MM.1S (cell line): ENCODE data around the gene TSHZ3.

Experiments
- DNase-seq: peaks from one replicate; pipeline ENCODE4 v3.0.0-alpha.2; 2015
- H2AFZ ChIP-seq: fragments of 300-600 bp; sonication (generic); 2 replicates; pipeline ENCODE4 v1.6.0; 2016; ENCODE audit warnings: antibody characterized with exemption, low read length
- H3F3A ChIP-seq: fragments of 300-600 bp; sonication (generic); 2 replicates; pipeline ENCODE4 v1.6.1; 2016; ENCODE audit warnings: mild to moderate bottlenecking, antibody characterized with exemption, low read length, moderate library complexity, mixed read lengths; ENCODE audit not compliant: insufficient read depth
- H3K27ac ChIP-seq: fragments of 300-600 bp; sonication (generic); 2 replicates; pipeline ENCODE4 v1.5.1; 2016; ENCODE audit warnings: mild to moderate bottlenecking, low read length
- H3K27me3 ChIP-seq: fragments of 300-600 bp; sonication (generic); replicated peaks from 2 replicates; pipeline ENCODE4 v1.6.0; 2016; ENCODE audit warnings: low read length; ENCODE audit not compliant: insufficient read depth
- H3K36me3 ChIP-seq: fragments of 300-600 bp; sonication (generic); replicated peaks from 2 replicates; pipeline ENCODE4 v1.6.1; 2016; ENCODE audit warnings: mild to moderate bottlenecking, low read length, mixed read lengths; ENCODE audit not compliant: insufficient read depth
- H3K4me1 ChIP-seq: fragments of 300-600 bp; sonication (generic); 2 replicates; pipeline ENCODE4 v1.6.1; 2016; ENCODE audit warnings: low read length, mixed read lengths
- H3K4me2 ChIP-seq: fragments of 300-600 bp; sonication (generic); 2 replicates; pipeline ENCODE4 v1.6.0; 2016; ENCODE audit warnings: low read depth, low read length
- H3K4me3 ChIP-seq: fragments of 300-600 bp; sonication (generic); 2 replicates; pipeline ENCODE4 v1.5.1; 2016; ENCODE audit warnings: low read length, mixed read lengths
- H3K79me2 ChIP-seq: fragments of 300-600 bp; sonication (generic); 2 replicates; pipeline ENCODE4 v1.6.1; 2016; ENCODE audit warnings: mixed run types, low read length, mixed read lengths
- H3K9ac ChIP-seq: fragments of 300-600 bp; sonication (generic); 2 replicates; pipeline ENCODE4 v1.6.1; 2016; ENCODE audit warnings: low read length, mixed read lengths
- H3K9me2 ChIP-seq: fragments of 300-600 bp; sonication (generic); replicated peaks from 2 replicates; pipeline ENCODE4 v1.6.1; 2016; ENCODE audit warnings: mild to moderate bottlenecking, low read length, mixed read lengths; ENCODE audit not compliant: insufficient read depth
- H3K9me3 ChIP-seq: fragments of 300-600 bp; sonication (generic); replicated peaks from 2 replicates; pipeline ENCODE4 v1.6.1; 2016; ENCODE audit warnings: mild to moderate bottlenecking, low read length, mixed read lengths; ENCODE audit not compliant: insufficient read depth
- H4K20me1 ChIP-seq: fragments of 300-600 bp; sonication (generic); 2 replicates; pipeline ENCODE4 v1.6.1; 2016; ENCODE audit warnings: mild to moderate bottlenecking, low read length, moderate library complexity, mixed read lengths; ENCODE audit not compliant: insufficient read depth
- CTCF ChIP-seq: fragments of 300-600 bp; sonication (generic); IDR thresholded peaks from 2 replicates; pipeline ENCODE4 v1.5.1; 2016; ENCODE audit warnings: antibody characterized with exemption, low read length, mixed read lengths
- EZH2 ChIP-seq: fragments of 300-600 bp; sonication (generic); optimal IDR thresholded peaks from 2 replicates; pipeline ENCODE3; 2017; ENCODE audit warnings: low read depth, mild to moderate bottlenecking, antibody characterized with exemption, low read length, mixed read lengths
- EZH2phosphoT487 ChIP-seq: fragments of 300-600 bp; sonication (generic); IDR thresholded peaks from 2 replicates; pipeline ENCODE4 v1.6.1; 2018; ENCODE audit warnings: antibody characterized with exemption, low read length

Gene TSHZ3

GRCh38 chr19:31344403-31344802 is 4.8 kb downstream of the TSHZ3 start:
- H3K4me2 ChIP-seq = no peak overlapping the region
- H3K27ac ChIP-seq = no peak overlapping the region
- TF ChIP-seq EZH2phosphoT487 = no peak
- TF ChIP-seq EZH2 = no peak
- TF ChIP-seq CTCF = no peak
- no peaks in the 10 kb centered on the region for H3F3A ChIP-seq
- no peaks in the 10 kb centered on the region for H3K9me2 ChIP-seq
- no peak overlapping the region for H3K9ac ChIP-seq
- no peaks in the 10 kb centered on the region for H3K4me1 ChIP-seq
- H2AFZ ChIP-seq = no peak overlapping the region
- no peaks in the 10 kb centered on the region for H3K9me3 ChIP-seq
- no peaks in the 10 kb centered on the region for H4K20me1 ChIP-seq
- no peaks in the 10 kb centered on the region for H3K79me2 ChIP-seq
- no peak overlapping the region for H3K4me3 ChIP-seq
- H3K36me3 ChIP-seq = no peaks in the 10 kb centered on the region
- H3K27me3 ChIP-seq = peaks cover 84% of the 10 kb centered on the region
- no peak for DNase-seq

GRCh38 chr19:31342926-31343325 is 6.3 kb downstream of the TSHZ3 start:
- Histone ChIP-seq H3K27me3 (peaks cover 94% of the 10 kb centered on the region), H3K4me3 (no peak overlapping the region), H4K20me1 (no peaks in the 10 kb centered on the region), H3K36me3 (no peaks in the 10 kb centered on the region), H3K4me2 (no peak overlapping the region), H3F3A (no peaks in the 10 kb centered on the region), H3K9me3 (no peaks in the 10 kb centered on the region), H2AFZ (no peak overlapping the region), H3K9me2 (no peaks in the 10 kb centered on the region), H3K27ac (no peak overlapping the region), H3K79me2 (no peaks in the 10 kb centered on the region), H3K9ac (no peak overlapping the region), H3K4me1 (no peaks in the 10 kb centered on the region)
- no peak for DNase-seq
- TF ChIP-seq EZH2 (no peak), EZH2phosphoT487 (no peak), CTCF (no peak)

GRCh38 chr19:31340042-31341025 is 8.9 kb downstream of the TSHZ3 start:
- TF ChIP-seq CTCF (no peak), EZH2phosphoT487 (no peak), EZH2 (no peak)
- Histone ChIP-seq H3K9ac (no peak overlapping the region), H3K4me1 (no peaks in the 10 kb centered on the region), H3K27ac (no peak overlapping the region), H3K9me2 (no peaks in the 10 kb centered on the region), H3K27me3 (peaks cover 94% of the 10 kb centered on the region), H3K4me2 (no peak overlapping the region), H2AFZ (no peak overlapping the region), H3K36me3 (no peaks in the 10 kb centered on the region), H3K9me3 (no peaks in the 10 kb centered on the region), H4K20me1 (no peaks in the 10 kb centered on the region), H3K4me3 (no peak overlapping the region), H3F3A (no peaks in the 10 kb centered on the region), H3K79me2 (no peaks in the 10 kb centered on the region)
- DNase-seq = no peak
